Midbrain (tissue), 1 donor: ENCODE data around the gene VPS39.
"Not testable (repeated sequence)": the region's sequence is repeated elsewhere in the genome, so short reads cannot be mapped to it uniquely, and the experiment has no call there.

Experiments used
- DNase-seq: peaks from one replicate; lab custom pipeline; 2025; lab: John Stamatoyannopoulos, UW

Gene VPS39, protein sequence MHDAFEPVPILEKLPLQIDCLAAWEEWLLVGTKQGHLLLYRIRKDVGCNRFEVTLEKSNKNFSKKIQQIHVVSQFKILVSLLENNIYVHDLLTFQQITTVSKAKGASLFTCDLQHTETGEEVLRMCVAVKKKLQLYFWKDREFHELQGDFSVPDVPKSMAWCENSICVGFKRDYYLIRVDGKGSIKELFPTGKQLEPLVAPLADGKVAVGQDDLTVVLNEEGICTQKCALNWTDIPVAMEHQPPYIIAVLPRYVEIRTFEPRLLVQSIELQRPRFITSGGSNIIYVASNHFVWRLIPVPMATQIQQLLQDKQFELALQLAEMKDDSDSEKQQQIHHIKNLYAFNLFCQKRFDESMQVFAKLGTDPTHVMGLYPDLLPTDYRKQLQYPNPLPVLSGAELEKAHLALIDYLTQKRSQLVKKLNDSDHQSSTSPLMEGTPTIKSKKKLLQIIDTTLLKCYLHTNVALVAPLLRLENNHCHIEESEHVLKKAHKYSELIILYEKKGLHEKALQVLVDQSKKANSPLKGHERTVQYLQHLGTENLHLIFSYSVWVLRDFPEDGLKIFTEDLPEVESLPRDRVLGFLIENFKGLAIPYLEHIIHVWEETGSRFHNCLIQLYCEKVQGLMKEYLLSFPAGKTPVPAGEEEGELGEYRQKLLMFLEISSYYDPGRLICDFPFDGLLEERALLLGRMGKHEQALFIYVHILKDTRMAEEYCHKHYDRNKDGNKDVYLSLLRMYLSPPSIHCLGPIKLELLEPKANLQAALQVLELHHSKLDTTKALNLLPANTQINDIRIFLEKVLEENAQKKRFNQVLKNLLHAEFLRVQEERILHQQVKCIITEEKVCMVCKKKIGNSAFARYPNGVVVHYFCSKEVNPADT

DNA sequence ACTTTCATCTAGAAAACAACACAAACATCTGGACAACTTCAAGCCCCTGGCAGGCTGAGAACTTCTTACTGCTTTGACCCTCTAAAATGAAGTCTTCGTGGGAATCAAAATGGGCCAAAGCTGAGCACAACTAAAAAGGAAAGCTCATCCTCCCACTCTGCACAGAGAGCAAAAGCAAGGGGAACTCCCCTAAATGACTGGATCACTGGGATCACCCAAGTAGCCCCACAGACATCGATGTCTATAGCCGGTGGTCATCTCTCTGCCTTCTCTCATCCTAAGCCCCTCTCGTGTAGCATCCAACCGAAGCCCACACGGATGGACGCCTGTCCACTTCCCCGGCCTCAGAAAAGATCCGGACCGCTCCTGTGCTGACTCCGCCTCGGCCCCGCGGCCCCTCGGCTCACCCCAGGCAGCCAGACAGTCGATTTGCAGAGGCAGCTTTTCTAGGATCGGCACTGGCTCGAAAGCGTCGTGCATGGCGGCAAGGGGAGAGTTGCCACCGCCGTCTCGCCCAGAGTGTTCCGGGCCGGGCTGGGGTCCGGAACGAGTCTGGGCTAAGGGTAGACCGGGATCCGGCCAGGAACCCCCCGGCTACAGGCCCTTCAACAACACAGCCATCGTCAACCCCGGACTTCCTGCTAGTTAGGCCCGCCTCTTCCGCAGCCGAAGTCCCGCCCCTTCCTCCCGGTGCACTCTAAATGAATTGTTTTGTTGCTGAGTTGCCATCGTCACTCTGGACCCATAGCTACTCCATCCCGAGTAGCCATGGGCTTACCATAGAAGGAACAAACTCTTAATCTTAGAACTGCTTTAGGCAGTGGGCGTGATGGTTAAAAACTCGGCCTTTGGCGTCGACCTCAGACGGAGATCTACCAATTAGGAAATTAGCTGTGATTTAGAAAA, at the start of gene VPS39:
Gene VPS39, minus strand, starts transcription at position 631 of the 906 bp plus-strand sequence. Its CDS starts 151 bp downstream, at position 480.
- peak; percentile 88 for DNase-seq

DNA sequence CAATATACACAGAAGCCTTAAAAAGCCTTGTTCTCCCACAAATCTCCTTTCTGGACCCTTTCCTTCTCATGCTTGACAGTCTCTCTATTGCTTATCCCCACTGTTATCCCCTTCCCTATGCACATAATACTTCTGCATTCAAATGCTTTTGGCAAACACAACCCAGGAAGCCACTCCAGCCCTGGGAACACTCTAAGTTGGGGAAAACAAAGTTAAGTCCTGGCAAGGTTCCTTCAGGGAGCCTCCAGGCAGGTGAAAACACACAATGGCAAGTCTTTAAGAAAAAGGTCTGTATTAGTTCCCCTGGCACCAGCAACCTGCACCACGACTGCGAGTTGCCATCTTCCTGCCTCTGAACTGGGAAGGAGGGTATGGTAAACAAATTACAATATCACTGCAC, 45.2 kb upstream of the VPS39 start:
- no peak for DNase-seq

DNA sequence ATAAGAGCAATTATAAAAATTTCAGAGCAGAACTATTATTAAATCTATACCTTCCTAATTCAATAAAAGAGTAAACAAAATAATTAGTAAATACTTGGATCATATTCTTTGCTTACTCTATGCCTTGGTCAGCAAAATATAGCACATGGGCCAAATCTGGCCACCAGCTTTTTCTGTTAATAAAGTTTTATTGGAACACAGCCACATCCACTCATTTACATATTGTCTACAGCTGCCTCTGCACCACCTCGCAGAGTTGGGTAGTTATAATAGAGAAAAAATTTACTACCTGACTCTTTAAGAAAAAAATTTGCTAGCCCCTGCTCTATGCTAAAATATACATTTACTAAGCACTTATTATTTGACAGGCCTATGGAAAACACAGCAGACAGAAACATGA, 32.7 kb upstream of the VPS39 start:
- DNase-seq = no peak

DNA sequence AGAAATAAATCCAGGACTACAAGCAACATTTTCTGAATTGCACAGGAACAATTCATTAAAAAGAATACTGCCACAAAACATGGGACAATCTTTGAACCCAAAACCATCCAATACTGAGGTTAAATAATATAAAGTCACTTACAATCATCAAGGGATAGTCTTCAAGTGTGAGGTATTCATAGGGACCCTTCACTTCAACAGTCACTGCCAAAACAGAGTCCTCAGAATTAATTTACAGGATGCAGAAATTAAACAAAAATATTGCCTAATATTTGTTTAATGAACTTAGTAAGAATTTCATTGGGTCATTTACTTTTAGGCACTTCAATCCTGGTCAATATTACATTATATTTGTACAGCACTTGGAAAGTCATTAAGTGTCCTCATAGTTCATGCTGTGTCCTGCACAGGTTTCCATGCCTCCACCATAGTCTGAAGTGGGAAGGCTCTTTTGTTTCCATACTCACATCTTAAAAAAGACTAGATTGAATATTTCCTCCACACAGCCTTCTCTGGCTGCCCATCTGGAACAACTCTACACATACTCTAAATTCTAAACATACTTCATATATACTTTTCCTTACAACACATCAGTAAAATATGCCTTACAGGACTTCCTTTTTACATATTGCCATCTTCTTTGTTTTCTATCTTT, 31.6 kb upstream of the VPS39 start:
- no peak for DNase-seq

DNA sequence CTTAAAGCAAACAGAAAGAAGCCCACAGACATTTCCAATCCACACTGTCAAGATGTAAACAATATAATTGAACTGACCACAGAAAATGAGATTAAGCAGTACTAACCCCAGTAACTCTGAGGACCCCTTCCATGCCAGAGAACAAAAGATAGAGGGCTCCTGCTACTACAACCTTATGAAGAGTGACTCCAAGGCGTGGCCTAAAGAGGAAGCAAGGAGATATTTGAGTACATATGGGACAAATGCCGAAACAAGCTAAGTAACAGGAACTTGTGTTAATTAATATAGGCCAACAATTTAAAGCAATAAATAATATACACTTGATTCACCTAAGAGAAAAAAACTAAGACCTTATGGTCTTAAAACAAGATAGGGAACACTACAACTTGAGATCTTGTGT, 25.0 kb upstream of the VPS39 start:
- DNase-seq = no peak

DNA sequence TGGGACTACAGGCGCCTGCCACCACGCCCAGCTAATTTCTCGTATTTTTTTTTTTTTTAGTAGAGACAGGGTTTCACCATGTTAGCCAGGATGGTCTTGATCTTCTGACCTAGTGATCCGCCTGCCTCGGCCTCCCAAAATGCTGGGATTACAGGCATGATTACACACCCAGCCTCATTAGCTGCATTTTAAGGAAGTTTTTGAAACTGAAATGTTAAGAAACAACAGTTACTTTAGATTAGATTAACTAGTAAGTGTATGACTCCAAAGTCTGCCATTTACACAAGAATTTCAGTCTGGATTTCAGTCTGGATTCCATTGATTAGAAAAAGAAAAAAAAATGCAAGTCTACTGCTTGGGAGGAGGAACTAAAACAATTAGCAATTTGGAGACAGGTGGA, 24.5 kb upstream of the VPS39 start:
- no peak for DNase-seq

DNA sequence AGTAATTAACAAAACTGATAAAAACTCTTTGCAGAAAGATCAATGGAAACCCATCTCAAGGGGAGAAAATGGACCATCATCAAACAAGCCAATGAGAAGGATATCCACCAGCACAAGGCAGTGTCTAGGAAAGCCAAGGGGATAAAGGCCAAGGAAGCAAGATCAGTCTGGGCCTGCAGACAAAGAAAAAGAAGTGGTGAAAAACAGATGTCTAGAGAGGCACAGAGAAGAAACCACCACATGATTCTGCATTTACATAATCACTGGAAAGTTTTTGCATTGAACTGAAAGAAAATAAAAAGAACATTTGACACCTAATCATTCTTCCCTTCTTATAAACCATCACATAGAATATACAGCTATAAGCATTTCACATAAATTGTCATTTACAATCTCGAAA, 23.0 kb upstream of the VPS39 start:
- DNase-seq = no peak

DNA sequence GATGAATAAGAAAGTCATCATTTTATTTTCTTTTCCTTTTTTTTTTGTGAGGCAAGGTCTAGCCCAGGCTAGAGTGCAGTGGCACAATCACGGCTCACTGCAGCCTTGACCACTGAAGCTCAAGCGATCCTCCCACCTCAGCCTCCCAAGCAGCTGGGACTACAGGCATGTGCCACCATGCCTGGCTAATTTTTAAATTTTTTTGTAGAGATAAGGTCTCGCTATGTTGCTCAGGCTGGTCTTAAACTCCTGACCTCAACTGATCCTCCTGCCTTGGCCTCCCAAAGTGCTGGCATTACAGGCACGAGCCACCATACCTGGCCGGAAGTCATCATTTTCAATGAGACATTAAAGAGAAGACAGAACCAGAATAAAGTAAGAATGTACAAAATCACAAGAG, 20.9 kb upstream of the VPS39 start:
- DNase-seq = not testable (repeated sequence)

DNA sequence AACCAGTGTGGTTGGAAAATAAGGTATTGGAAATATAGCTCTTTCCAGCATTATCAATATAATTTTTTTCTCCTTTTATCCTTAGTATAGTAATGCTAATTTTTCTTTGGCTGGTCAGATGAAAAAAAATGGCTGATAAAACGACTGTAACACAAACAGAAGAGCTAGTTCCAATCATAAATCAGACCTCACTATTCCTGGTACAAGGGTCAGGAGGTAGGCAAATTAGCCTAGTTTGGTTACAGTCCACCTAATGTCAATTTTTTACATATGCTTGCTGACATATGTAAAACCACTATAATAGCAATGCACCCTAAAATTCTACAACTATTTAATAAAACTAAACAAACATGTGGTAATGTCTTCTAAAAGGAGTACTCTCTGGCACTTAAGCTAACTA, 19.9 kb upstream of the VPS39 start:
- no peak for DNase-seq

DNA sequence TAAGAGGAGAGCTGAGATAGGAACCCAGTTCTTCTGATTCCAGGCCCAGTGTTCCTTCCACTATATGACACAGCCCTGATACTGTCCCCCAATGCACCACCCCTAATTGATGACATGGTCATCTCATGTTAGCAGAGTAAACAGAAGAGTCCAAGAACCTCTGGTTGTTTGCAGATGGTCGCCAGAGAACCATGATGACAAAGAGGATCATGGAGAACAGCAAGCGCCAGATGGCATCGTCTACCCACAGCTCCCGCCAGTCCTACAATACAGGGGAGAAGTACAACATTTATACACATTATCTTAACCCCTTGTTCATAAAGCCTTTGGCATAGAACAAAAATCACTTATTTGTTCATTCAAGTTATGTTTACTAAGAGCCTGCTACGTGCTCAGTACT, 18.5 kb upstream of the VPS39 start:
- DNase-seq = peak; percentile 58

DNA sequence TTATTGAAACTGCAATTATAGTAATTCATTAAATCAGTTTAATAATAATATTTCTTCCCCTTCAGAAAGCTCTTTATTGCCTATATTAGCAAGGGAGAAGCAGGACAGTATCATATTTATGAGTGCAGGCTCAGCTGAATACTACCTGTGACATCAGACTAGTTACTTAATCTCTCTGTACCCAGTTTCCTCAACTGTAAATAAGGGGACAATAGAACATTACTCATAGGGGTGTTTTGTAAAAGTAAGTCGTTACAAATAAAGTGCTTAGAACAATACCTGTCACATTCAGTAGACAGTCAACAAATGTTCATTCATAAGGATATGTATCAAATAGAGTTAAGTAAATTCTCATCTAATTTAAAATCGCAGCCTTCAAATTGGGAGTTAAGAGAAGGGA, 12.1 kb upstream of the VPS39 start:
- no peak for DNase-seq

DNA sequence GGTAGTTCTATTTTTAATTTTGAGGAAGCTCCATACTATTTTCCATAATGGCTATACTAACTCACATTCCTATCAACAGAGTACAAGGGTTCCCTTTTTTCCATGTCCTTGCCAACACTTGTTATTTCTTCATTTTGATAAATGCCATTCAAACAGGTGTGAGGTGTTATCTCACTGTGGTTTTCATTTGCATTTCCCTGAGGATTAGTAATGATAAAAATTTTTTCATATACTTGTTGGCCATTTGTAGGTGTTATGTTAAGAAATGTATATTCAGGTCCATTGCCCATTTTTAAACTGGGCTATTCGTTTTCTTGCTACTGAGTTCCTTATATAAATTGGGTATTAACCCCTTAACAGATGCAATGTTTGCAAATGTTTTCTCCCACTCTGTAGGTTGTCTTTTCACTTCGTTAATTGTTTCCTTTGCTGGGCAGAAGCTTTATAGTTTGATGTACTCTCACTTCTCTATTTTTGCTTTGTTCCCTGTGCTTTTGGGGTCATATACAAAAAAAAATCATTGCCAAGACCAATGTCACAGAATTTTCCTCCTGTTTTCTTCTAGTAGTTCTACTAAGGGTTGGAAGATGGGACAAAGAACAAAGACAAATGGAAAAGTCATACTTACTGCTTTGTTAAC, 11.0 kb upstream of the VPS39 start:
- no peak for DNase-seq

DNA sequence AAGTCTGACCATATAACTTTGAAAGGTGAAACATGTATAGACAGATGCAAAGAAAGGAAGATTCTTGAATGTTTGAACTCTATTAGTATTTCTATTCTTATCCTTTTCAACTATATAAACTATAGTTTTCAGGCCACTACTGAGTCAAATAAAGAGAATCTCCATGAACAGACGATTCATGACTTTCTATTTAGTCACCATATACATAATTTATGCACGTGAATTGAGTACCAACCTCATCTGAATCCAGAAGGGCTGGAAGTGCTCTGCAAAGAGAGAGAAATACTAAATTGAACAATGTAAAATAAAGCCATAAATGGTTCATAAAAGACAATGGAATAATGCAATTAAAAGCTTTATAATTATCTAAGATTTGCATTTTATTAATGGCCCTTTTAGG, 9.5 kb upstream of the VPS39 start:
- DNase-seq = no peak

DNA sequence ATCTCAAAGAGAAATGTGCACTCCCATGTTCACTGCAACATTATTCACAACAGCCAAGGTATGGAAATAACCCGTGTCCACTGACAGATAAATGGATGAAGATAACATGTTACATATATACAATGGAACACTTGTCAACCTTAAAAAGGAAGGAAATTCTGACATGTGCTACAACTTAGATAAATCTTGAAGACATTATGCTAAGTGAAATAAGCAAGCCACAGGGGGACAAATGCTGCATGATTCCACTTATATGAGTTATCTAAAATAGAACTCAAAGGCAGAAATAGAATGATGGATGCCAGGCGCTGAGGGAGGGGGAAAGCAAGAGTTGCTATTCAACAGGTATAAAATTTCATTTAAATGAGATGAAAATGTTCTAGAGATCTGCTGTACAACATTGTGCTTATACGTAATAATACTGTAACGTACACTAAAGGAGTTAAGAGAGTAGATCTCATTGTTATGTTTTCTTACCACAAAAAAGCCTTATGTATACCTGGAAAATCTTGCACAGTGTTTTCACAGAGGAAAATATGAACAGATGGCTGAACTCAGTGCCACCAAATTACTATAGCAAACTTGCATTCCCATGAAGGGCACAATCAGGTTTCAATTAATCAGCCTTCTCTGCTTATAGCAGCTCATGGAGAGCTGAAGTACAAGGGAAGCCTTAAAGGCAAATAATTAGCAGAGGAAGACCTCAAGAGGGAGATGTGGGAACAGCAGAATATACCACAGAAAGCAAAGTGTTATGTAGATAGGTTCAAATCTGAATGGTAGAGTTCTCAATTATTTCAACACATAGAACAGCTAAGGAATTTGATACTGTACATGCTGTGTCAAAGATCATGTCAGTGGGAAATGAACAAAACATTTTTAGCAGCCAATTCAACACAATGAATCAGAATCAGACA, 8.1 kb upstream of the VPS39 start:
- DNase-seq = no peak

DNA sequence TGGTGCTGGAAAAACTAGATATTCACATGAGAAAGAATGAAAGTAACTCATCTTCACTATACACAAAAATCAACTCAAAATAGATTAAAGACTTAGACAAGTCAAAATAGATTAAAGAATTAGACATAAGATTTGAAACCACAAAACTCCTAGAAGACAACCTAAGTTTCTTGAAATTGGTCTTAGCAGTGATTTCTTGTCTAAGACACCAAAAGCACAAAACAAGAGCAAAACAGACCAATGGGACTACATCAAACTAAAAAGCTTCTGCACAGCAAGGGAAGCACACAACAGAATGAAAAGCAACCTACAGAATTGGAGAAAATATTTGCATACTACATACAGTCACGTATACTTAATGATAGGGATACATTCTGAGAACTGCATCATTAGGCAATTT, 6.5 kb upstream of the VPS39 start:
- DNase-seq = no peak

DNA sequence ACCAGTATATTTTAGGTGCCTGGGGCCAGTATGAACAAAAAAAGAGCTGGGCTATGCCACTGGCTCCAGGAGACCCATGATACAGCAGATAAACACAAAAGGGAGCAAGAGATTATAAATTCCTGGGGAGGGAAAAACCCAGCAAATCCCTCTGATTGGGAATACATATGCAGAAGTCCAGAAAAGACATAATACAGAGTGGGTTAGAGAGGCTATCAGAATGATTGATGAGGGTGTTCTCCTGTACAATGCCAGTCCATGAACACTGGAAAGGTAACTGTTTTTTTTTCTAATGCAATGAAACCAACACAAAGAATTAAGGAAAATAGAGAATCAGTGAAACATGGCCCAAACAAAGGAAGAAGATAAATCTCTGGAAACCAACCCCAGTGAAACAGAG, 5.4 kb upstream of the VPS39 start:
- no peak for DNase-seq

DNA sequence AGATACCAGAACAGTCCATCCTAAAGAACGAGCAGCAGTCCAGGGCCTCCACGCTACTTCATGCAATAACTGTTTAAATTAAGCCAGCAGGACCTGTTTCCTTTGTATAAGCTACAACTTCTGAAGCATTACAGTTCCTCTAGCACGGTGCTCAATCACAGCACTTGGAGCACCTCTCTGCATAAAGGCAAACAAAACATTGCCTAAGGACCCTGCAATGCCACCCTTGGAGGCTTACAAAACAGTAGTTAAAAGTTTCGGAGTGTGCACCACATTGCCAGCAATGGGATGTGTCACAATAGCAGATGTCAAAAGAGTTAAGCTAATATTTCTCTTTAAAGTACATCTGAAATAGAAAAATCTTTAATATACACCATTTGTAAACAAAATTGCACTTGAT, 2.6 kb upstream of the VPS39 start:
- no peak for DNase-seq

DNA sequence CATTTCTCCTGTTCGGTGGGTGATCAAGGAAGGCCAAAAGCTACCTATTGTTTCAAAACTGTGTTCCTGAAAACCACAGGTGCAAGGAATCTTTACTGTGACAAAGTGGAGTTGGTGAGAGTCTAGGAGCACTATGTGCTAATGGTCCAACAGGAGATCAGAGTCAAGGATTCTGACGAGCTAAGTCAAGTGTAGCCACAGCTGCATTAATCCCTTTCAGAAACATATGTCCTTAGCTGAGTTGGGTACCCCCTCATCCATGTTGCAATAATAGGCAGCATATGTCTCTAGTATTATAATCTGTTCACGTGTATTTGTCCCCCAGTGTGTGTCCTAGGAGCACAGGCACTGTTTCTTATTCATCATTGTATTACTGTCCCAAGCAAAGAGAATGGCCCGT, 1.7 kb downstream of the VPS39 start:
- no peak for DNase-seq

DNA sequence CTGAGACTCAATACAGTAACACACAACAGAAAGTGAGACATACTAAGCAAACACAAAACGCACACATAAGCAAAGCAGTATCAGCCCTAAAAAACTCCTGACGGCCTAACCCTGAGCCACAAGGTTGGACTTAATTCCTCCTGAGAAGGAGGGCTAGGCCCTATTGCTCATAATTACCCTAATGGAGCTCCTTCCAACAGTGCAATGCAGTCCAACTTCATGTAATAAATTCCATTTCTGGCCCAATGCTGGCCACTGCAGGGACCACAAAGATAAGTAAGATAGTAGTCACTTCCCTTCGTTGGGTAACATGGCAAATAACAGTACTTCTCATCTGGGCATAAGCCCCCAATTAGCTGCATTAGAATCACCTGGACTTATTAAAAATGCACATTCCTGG, 4.2 kb downstream of the VPS39 start:
- no peak for DNase-seq

DNA sequence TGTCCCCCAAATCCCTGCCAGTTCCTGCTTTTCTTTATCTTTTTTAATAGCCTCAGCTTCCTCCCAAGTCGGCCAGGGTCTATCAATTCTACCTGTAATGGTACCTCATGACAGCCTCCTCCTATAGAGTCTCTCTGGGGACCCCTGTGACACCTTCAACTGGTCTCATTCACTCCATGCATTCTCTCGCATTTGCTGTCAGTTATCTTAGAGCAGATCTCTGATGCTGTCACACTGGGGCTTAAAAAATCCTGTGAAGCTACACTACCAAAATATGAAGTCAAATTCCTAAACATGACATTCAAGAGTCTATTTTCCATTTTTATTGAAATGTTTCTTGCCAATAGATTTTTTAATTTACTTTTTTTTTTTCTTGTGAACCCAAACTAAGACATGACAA, 5.5 kb downstream of the VPS39 start:
- DNase-seq = no peak
